Measurements from ENCODE around the gene IFI16.
"Not testable (repeated sequence)": the region's sequence is repeated elsewhere in the genome, so short reads cannot be mapped to it uniquely, and the experiment has no call there.

Gene IFI16

DNA sequence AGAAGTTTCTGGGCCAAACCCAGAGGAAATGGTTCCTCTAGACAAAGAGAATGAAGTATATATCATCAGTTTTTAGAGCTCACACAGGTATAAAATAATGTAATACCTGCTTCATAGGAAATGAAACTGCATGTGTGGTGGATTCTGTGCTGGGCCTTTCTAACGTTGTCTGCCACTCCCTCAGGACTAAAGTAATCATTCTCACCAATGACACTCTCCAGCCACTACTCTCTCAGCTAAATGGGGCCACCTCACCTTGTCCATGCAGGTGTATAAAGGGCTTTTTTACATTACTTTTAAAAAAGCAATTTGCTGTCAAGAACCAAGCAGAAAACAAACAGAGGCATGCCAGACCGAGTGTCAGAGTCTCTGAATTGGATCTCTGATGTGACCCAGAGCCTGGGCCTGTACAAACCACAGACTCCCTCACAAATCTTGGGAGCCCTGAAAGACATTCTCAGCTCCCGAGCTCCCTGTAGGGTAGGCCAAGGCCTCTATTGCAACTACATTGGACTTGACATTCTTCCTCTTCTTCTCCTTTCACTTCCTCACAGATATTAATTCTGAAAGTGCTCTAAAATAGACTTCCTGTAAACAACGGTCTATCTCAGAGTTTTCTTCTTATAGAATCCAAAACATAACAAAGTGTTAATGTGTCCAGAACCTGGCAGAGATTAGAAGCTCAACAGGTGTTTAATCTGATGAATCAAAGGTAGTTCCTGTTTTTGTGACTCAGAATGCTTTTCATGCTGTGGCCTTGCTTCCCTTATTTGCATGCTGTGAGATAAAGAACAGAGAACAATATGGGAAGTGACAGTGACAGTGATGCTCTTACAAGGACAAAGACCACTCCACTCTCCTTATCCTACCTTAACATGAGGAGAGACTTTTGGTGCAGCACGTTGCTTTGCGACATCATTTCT, 58.3 kb downstream of the IFI16 start:
- no peak for DNase-seq

DNA sequence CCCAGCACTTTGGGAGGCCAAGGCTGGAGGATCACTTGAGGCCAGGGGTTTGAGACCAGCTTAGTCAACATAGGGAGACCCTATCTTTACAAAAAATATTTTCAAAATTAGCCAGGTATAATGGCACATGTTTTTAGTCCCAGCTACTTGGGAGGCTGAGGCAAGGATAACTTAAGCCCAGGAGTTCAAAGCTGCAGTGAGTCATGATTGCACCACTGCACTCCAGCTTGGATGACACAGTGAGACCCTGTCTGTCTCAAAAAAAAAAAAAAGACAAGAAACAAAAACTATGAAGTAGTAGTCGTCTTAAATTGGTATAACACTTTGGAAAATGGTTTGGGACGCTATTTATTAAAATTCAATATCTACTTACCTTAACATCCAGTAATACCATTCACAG, 59.2 kb downstream of the IFI16 start:
- DNase-seq = peak; percentile 58

DNA sequence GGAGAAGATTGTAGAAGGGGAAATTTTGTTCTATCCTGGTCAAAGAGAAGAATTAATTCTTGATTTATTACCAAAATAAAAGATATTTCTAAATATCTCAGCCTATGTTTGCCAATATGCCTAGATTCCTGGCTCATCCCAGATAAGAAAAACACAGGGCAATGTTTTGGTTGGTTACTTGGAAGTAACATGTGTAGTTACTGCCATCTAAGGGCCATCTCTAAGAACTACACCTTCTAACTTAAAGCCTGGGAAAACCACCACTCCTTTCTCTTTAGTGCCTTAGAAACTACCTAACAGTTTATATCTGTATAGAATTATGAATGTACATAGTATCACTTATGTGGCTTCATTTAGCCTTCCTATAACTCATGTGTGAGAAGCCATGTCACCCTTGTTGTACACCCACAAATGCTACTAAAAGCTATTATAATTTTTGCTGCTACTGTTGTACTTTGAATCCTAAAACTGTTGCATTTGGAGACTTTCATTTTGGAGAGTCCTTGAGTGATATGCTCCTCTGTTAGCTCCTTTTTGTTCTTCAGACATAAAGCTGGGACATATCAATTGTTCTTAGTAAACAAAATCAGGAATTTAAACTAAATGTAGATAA, 62.4 kb downstream of the IFI16 start:
- peak; percentile 67 for DNase-seq

DNA sequence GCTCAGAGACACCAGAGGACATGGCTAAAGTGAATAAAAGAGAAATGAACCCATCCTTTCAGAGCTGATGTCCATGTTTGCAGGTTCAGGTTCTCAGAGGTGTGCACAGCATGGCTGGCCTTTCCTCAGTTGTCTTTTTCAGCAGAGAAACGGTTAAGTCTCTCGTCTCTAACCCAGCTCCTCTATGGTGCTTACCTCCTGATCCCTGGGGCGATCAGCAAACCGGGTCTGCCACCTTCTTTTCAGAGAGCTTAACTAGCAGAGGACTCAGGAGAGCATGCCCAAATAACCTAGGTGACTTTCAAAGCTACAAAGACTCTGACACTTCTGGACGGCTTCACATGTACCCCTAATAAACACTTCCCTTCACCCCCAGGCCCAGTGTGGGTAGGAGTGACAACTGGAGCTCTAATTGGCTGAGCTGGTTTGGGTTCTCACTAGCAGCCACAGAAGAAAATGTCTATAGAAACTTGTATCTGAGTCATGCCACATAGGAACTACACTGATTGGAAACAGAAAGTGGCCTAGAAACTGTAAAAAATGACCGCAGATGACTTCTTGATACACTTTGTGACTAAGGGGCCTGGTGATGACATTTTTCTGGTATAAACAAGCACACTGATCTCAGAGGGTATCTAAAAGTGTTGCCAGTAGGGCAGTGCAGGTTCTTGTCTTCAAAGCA, 66.9 kb downstream of the IFI16 start, which contains the start of gene AIM2:
TSS of gene AIM2 (minus strand) at position 329 of the 682 bp plus-strand sequence. CDS start 3,267 bp downstream, outside the sequence.
- peak; percentile 42 for DNase-seq

DNA sequence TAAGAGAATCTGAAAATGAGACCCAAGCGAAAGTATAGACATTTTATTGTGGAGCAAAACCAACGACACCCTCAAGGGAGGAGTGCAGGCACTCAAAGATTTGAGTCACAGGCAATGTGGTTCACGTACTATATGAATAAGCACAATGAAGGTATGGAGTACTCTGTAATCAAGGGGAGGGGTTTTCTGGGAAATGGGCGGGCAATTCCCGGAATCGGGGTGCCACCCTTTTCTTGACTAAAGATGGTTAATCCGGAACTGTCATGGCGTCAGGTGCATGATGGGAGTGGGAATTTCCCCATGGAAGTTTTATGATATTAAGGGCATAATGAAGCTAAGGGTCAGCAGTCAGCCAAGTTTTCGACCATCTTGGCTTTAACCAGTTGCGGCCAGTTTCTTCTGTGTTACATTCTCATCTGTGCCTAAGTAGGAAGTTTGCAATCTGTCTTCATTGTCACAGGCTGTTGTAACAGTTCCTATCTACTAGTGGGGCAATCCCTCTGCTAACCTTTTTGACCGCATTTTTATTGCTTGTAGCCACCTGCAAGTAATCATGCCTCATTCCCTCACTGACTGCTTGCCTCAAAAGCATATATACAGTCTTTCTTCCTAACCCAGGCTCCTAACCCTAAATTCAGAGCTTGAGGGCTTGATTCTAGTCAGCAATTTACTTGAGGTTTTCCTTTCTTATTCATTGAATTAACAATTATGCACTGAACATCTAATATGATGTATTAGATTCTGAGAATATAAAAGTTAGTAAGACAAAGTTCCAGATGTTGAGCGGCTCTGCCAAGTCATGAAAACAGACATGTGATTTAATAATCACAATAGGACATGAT, 67.6 kb downstream of the IFI16 start:
- peak; percentile 46 for DNase-seq

DNA sequence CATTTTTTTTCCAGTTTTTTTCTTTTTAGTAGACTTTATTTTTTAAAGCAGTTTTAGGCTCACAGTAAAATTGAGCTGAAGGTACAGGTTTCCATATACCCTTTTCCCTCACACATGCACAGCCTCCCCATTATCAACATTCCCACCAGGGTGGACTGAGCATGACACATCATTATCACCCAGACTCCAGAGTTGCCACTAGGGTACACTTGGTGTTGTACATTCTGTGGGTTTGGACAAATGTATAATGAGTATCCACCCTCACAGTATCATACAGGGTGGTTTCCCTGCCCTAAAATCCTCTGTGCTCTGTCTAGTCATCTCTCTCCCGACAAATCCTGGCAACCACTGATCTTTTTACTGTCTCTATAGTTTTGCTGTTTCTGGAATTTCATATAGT, 69.8 kb downstream of the IFI16 start:
- DNase-seq = no peak

DNA sequence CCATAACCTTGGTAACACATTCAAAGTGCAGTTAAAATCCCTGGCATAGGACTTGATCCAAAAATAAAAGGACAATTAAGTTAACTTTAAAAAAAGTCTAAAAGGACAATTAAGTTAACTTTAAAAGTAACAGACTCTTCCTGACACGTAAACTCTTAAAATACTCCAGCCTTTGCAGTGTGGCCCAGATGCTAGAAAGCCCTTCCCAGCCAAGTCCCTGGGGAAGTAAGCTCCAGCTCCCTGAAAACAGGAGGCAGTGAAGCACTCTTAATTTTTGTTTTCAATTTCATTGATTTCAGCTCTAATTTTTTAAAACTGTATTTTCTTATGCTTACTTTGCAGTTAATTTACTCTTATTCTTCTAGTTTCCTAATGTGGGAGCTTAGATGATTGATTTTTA, 71.9 kb downstream of the IFI16 start:
- DNase-seq = no peak

DNA sequence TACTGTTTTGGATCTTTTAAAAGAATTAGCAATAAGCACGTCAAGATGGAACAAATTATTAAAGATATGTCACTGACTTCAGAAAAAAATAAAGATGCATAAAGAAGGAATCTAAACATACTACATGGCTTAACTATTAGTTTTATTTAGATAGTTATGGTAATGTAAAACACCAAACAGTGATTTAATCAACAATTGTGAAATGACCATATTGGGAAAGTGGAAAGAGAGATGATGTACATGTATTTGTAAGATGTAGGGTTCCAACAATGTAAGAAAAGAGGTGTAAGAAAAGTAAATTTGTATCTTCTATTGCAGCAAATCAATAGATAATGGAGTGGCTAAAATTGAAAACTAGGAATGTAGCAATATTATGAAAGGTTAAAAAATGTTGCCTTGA, 73.3 kb downstream of the IFI16 start:
- no peak for DNase-seq

DNA sequence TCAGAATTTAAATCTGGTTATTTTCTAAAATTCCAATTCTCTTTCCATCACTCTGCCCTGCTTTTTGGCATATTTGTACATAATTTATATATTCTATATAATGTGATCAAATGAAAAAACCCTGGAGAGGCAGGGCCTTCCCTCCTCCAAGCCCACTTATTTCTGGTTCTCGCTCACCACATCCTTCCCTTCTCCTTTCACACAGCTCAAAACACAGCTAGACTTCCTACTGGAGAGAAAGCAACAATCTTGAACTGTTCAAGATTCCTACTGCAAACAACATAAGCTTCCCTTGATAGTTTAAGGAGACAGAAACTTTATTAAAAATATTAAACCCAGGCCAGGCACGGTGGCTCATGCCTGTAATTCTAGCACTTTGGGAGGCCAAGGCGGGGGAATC, 74.4 kb downstream of the IFI16 start:
- DNase-seq = no peak

DNA sequence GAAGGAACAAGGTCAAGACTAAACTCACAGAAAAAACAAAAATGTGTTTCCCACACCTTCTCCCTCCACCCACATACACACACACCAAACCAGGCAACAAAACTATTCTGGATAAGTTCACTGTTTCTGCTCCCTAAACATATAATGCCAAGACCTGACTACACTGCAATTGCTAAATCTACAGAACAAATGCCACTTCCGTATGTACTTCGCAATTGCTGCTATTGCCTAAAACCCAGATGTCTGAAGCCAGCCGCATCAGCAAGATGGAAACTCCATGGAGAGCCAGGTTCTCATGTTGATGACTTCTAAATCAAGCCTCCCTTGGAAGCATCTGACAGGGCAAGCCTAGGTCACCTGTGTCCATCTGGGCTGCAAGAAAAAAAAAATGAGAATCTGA, 75.2 kb downstream of the IFI16 start:
- DNase-seq = no peak

DNA sequence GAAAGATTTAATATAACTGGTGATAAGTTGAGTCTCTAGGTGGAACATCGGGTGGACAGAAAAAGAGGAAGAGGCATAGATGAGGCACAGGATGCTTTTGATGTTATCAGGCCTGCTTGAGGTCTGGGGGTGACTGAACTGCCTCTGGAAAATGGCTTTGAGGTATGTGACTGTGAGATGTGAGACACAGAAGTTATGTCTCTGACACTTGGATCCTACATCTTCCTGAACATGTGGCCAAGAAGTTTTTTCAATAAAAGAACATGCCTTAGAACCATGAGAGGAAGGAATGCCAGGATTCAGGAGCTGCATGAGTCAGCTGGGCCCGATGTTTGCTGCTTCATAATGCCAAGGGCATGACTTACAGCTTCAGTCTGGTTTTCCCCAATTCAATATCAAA, 78.3 kb downstream of the IFI16 start:
- DNase-seq = peak; percentile 89

DNA sequence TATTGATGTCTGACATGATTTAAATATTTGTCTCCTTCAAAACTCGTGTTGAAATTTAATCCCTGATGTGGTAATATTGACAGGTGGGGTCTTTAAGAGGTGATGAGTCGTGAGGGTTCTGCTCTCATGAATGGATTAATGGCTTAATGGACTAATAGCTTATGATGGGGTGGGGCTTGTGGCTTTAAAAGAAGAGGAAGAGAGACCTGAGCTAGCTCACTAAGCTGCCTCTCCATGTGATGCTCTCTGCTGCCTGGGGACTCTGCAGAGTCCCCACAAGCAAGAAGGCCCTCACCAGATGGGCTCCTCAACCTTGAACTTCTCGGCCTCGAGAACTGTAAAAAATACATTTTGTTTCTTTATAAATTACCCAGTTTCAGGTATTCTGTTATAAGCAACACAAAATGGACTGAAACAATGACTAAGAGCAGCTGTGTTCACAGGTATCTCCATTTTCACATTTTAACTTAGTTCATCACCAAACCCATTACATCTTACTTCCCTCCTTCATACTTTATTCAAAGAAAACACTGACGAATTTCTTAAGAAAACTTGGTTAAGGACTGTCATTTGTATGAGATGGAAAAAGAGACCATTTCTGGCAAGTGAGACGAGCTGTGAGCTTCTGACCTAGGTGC, 79.0 kb downstream of the IFI16 start:
- no peak for DNase-seq

DNA sequence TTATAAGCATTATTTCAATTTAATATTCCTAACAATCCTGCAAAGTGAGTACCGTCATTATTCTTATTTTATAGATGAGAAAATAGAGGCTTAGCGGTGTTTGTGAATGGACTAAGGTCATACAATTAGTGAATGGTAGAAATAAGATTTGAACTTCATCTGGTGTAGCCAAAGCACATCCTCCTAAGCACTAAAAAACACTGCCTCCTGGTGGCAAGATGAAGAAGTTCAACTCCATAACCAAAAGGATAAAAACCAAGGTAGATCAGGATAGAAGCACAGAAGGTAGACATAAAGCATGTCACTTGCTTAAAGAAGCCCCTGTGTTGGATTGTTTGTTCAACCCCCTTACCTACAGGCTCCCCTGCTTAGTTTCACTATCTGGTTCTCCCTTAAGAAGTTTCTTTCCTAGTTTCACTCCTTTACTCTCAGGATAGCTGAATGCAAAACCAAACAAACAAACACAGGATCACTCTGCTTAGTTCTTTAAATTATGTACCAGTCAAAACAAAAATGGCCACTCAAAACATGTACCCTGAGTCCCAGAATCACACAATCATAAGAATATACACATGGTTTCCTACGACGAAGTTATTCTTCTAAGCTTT, 79.6 kb downstream of the IFI16 start:
- DNase-seq = no peak

DNA sequence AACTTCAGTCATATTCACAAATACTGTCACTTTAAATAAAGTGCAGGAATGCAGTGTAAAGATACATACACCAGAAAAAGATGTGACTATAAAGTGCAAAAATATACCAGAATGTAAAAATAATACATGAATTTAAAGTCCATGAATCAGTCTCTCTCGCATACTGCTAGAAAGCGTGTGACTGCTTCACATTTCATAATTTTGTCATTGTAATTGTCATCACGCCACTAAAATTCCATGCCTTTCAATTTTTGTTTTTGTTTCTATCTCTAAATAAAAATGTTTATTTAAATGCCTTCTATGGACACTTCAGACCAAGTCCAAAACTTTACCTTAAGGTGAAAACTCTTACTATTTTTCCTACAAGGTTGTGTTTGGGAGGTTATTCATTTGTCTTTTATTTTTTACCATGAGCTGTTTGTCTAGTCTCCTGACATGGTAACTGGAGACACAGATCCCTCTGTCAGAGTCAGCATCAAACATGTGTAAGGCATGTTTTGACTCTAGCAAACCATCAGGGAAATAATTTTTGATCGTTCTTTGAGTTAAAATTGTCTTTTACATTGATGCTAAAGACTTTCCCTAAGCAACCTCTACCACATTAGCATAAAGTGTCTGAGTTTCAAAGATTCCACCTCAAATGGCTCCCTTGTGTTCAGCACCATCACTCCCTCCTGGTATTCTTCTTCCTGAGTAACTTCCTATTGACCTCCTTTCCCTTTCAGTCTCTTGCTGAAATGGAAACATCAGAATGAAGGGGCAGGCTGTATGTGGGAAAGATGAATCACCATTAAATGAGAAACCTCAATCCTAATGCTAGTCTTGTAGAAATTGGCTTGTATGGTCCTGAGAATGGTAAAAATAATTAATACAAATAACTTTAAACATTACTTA, 80.8 kb downstream of the IFI16 start:
- DNase-seq = peak; percentile 65

DNA sequence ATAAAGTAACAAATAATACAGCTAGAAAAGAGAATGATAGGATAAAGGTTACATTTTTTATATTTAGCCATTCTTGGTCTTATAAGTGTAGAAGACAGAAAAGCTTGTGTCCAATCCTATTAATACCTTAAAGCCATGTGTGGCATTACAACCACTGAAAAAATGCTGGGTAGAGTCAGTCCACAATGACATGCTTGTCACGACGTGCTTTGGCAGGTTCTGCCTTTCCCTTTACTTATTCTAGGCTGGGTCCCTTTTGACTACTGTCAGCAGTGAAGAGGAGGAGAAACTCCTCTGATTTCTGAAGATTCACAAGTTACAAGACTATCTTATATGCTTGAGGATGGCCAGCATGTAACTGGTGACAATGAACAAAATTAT, 81.5 kb downstream of the IFI16 start:
- DNase-seq = no peak

DNA sequence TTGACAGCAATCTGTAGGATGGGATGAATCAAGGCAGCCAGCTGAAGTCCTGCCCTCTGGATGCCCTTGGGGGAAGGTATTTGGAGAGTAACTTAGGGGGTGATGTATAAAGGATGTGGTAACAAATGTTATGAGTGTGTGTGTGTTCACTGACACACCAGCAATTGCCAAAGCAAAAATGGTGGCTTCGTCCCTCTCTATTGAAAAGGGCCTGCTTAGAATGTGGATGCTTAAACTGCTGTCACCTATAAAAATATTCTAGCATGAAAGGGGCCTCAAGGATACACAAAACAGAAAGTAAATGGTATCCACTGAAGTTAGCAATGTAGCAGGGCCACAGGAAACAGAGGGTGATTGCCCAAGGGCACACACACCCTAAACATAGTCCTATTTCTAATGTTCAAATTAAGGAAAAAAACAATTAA, 81.9 kb downstream of the IFI16 start:
- DNase-seq = peak; percentile 80

DNA sequence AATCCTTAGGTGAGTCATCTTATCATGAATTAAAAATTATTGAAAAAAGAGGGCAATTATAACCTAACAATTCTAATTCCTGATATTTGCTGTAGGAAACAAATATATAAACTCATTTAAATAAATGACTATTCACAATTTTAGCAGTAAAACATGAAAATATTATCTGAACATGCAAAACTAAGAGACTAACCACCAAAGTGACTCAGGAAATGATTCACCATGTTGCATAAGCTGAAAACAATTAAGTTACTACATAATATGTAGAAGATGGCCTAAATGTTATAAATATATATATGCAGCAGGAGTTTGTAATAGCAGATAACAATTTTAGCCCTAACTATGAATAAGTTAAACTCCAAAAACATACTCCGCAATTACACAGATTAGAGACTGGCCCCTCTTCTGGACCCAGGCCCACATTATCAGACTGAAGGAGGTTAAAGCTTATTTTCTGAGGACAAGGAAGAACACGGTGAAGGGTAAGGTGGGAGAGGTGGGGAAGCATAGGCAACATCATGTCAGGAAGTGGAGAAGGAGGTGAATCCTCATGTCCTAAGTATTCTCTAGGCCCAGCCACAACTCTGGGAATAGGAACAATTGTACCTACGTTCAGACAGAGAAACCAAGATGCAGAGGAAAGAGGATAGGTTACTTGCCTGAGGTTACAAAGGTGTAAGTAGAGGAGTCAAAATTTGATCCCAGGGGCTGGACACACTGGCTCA, 82.5 kb downstream of the IFI16 start:
- peak; percentile 80 for DNase-seq

DNA sequence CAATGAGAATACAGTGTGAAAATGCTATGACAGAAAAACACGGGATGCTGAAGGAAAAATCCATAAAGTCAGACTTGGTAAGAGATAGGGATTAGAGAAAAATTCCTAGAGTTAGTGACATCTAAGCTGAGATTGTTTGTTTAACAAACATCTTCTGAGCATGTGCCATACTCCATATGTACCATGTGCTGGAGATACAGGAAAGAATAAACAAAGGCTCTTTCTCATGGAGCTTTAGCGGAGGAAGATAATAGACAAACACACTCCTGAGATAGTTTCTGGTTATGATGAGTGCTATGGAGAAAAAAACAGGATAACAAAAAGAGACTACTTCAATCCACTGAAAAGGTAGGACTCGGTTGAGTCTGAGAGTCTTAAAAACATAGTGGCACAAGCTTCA, 88.9 kb downstream of the IFI16 start:
- no peak for DNase-seq

DNA sequence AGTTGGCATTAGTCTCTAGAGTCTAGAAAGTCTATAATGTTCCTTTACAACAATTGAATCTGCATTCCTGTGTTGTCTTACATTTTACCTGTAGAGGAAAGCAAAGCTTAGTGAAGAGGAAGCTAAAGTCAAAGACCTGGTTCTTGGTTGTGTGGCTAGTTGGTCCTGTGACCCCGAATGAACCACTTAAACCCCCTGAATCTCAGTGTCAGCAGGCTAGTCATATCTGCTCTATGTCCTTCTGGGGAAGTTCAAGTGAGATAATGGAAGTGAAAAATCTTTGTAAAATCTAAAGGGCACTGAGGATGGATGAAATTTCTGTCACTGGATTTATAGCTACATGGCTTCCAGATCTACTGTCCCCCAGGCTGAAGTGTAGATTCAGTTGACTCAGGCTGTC, 90.9 kb downstream of the IFI16 start:
- no peak for DNase-seq

DNA sequence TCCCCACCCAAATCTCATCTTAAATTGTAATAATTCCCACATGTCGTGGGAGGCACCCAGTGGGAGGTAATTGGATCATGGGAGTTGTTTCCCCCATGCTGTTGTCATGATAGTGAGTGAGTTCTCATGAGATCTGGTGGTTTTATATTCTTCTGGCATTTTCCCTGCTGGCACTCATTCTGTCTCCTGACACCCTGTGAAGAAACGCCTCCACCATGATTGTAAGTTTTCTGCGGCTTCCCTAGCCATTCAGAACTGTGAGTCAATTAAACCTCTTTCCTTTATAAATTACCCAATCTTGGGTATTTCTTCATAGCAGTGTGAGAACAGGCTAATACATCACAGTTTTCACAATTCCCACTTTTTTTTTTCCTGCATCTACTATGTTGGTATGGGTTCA, 93.3 kb downstream of the IFI16 start:
- DNase-seq = not testable (repeated sequence)

Measured in fibroblast of upper back skin (primary cell).